Skeletal muscle cell (primary cell): Measurements from ENCODE around the gene CYP11A1.
A peak's percentile ranks its signal among the peaks of the same experiment; 100 is the strongest.

Experiments used
- DNase-seq: peaks from one replicate; pipeline ENCODE4 v3.0.0-alpha.2; 2010; ENCODE audit warnings: low read depth
- H3K4me3 ChIP-seq: 2 replicates; pipeline ENCODE4 v1.5.1; 2011; ENCODE audit warnings: low read depth, mild to moderate bottlenecking, control low read depth, low read length, moderate library complexity

The CYP11A1 gene

GRCh38 chr15:74402337-74402841, 34.9 kb upstream of the CYP11A1 start:
- no peak overlapping the region for H3K4me3 ChIP-seq
- no peak for DNase-seq

- no peak for DNase-seq
- no peak overlapping the region for H3K4me3 ChIP-seq
Observed at GRCh38 chr15:74400915-74401757, 33.7 kb upstream of the CYP11A1 start.

GRCh38 chr15:74400313-74400860, 32.9 kb upstream of the CYP11A1 start:
- no peak overlapping the region for H3K4me3 ChIP-seq
- no peak for DNase-seq

GRCh38 chr15:74399511-74400312, 32.3 kb upstream of the CYP11A1 start:
- DNase-seq = peak; percentile 66
- H3K4me3 ChIP-seq = no peak overlapping the region

GRCh38 chr15:74399100-74399499, 31.7 kb upstream of the CYP11A1 start:
- H3K4me3 ChIP-seq = no peak overlapping the region
- no peak for DNase-seq

- no peak overlapping the region for H3K4me3 ChIP-seq
- no peak for DNase-seq
Observed at GRCh38 chr15:74398183-74398582, 30.7 kb upstream of the CYP11A1 start.

GRCh38 chr15:74397239-74398068, 30.0 kb upstream of the CYP11A1 start:
- no peak for DNase-seq
- H3K4me3 ChIP-seq = no peak overlapping the region

- DNase-seq = no peak
- no peak overlapping the region for H3K4me3 ChIP-seq
Observed at GRCh38 chr15:74396445-74397238, 29.2 kb upstream of the CYP11A1 start.

- no peak for DNase-seq
- H3K4me3 ChIP-seq = no peak overlapping the region
Observed at GRCh38 chr15:74396146-74396438, 28.6 kb upstream of the CYP11A1 start.

GRCh38 chr15:74395319-74396145, 28.1 kb upstream of the CYP11A1 start:
- DNase-seq = no peak
- no peak overlapping the region for H3K4me3 ChIP-seq

GRCh38 chr15:74394090-74394846, 26.8 kb upstream of the CYP11A1 start:
- H3K4me3 ChIP-seq = no peak overlapping the region
- DNase-seq = no peak

- no peak for DNase-seq
- H3K4me3 ChIP-seq = no peak overlapping the region
Observed at GRCh38 chr15:74393423-74393822, 26.0 kb upstream of the CYP11A1 start.

- no peak for DNase-seq
- H3K4me3 ChIP-seq = no peak overlapping the region
Observed at GRCh38 chr15:74392902-74393301, 25.5 kb upstream of the CYP11A1 start.

GRCh38 chr15:74392451-74392830, 25.0 kb upstream of the CYP11A1 start:
- no peak overlapping the region for H3K4me3 ChIP-seq

GRCh38 chr15:74391582-74392450, 24.4 kb upstream of the CYP11A1 start:
- no peak overlapping the region for H3K4me3 ChIP-seq
- no peak for DNase-seq

More at GRCh38 chr15:74392451-74392830, 25.0 kb upstream of the CYP11A1 start:
- DNase-seq = no peak

GRCh38 chr15:74390647-74391288, 23.3 kb upstream of the CYP11A1 start:
- no peak overlapping the region for H3K4me3 ChIP-seq
- DNase-seq = no peak
